H1 (cell line): Measurements from ENCODE around the gene SBNO1. TPM values are rescaled to one million over a fixed set of nuclear protein-coding genes. Genes with fewer than 3 reads are reported as not detected.
"Not testable (repeated sequence)": the region's sequence is repeated elsewhere in the genome, so short reads cannot be mapped to it uniquely, and the experiment has no call there.

Experiments
- CTCF ChIA-PET: fragments of 300-600 bp; sonication (Branson Sonifier 250); formaldehyde crosslinking; loops from one replicate; lab custom pipeline; 2021; ENCODE audit not compliant: partially characterized antibody; lab: Charles Lee
- POLR2A ChIA-PET: fragments of 300-600 bp; sonication (Branson Sonifier 250); formaldehyde crosslinking; loops from one replicate; lab custom pipeline; 2021; ENCODE audit warnings: inconsistent platforms; ENCODE audit not compliant: partially characterized antibody; lab: Charles Lee
- DNase-seq, 2 experiments: peaks; one replicate each; pipeline versions ENCODE4 v3.0.0 to v3.0.0-alpha.2; 2010 to 2022; ENCODE audit warnings: low spot score in 2 of 2, low read depth in 1 of 2, mixed read lengths in 1 of 2
- FAIRE-seq: peaks from 2 replicates; lab custom pipeline; 2011; peaks lifted over from hg19 to GRCh38; lab: Jason Lieb, UNC
- H2AFZ ChIP-seq: 2 replicates; pipeline ENCODE4 v1.8.1; 2012; ENCODE audit warnings: low read length, inconsistent platforms
- H2AK5ac ChIP-seq: 2 replicates; pipeline ENCODE4 v1.6.1; 2013; ENCODE audit warnings: low read depth, low read length
- H2BK120ac ChIP-seq: replicated peaks from 2 replicates; pipeline ENCODE3; 2013; ENCODE audit warnings: low read depth, low read length, inconsistent platforms
- H2BK12ac ChIP-seq: 2 replicates; pipeline ENCODE4 v1.6.1; 2013; ENCODE audit warnings: low read depth, low read length
- H2BK15ac ChIP-seq: 2 replicates; pipeline ENCODE4 v1.6.1; 2013; ENCODE audit warnings: low read length
- H2BK20ac ChIP-seq: 2 replicates; pipeline ENCODE4 v1.6.1; 2013; ENCODE audit warnings: low read length
- H2BK5ac ChIP-seq: 2 replicates; pipeline ENCODE4 v1.6.1; 2013; ENCODE audit warnings: low read depth, low read length
- H3K14ac ChIP-seq: 2 replicates; pipeline ENCODE4 v1.6.1; 2013; ENCODE audit warnings: inconsistent platforms; ENCODE audit not compliant: insufficient read length
- H3K18ac ChIP-seq: 2 replicates; pipeline ENCODE4 v1.6.1; 2013; ENCODE audit warnings: low read length; ENCODE audit errors: extremely low read depth
- H3K23ac ChIP-seq: 2 replicates; pipeline ENCODE4 v1.6.1; 2013; ENCODE audit warnings: inconsistent platforms; ENCODE audit not compliant: insufficient read length
- H3K23me2 ChIP-seq: 2 replicates; pipeline ENCODE4 v1.6.1; 2013; ENCODE audit warnings: low read depth, low read length
- H3K27ac ChIP-seq: 2 replicates; pipeline ENCODE4 v1.6.1; 2011; ENCODE audit warnings: low read depth, low read length, inconsistent platforms
- H3K27me3 ChIP-seq, 4 experiments: replicated peaks in 1 of 4; 1 replicate in 1 of 4; 2 replicates in 3 of 4; pipeline versions ENCODE4 v1.6.1 to v1.8.1; 2011 to 2013; ENCODE audit warnings: low read length in 3 of 4, mild to moderate bottlenecking in 3 of 4, inconsistent platforms in 2 of 4, mixed read lengths in 2 of 4, moderate library complexity in 1 of 4; ENCODE audit not compliant: control insufficient read depth in 3 of 4, insufficient read depth in 3 of 4; ENCODE audit errors: extremely low read depth in 1 of 4
- H3K36me3 ChIP-seq, 4 experiments: 2 replicates each; pipeline versions ENCODE4 v1.6.1 to v1.8.1; 2011 to 2013; ENCODE audit warnings: mild to moderate bottlenecking in 4 of 4, low read length in 3 of 4, moderate library complexity in 2 of 4, control low read depth in 1 of 4, inconsistent platforms in 1 of 4; ENCODE audit not compliant: insufficient read depth in 4 of 4, control insufficient read depth in 2 of 4
- H3K4ac ChIP-seq: replicated peaks from 2 replicates; pipeline ENCODE3; 2013; ENCODE audit warnings: low read length, low read depth, mixed read lengths, inconsistent platforms; ENCODE audit not compliant: insufficient read length
- H3K4me1 ChIP-seq, 4 experiments: replicated peaks in 1 of 4; 1 replicate in 1 of 4; 2 replicates in 3 of 4; pipeline versions ENCODE4 v1.6.1 to v1.8.1; 2011 to 2013; ENCODE audit warnings: low read length in 3 of 4, inconsistent platforms in 2 of 4, mixed read lengths in 1 of 4; ENCODE audit not compliant: insufficient read depth in 4 of 4, control insufficient read depth in 3 of 4
- H3K4me2 ChIP-seq, 2 experiments: 2 replicates each; pipeline versions ENCODE4 v1.6.1 to v1.8.1; 2011 to 2013; ENCODE audit warnings: low read depth in 2 of 2, low read length in 2 of 2, control low read depth in 1 of 2, inconsistent platforms in 1 of 2, mild to moderate bottlenecking in 1 of 2; ENCODE audit not compliant: insufficient read depth in 1 of 2
- H3K4me3 ChIP-seq, 4 experiments: fragments of 200-600, 300-600 bp in 1 of 4; sonication (generic), shearing (Covaris generic), sonication (Bioruptor Twin) in 1 of 4; 2 replicates each; pipeline versions ENCODE4 v1.5.1 to v1.8.1; 2011 to 2016; ENCODE audit warnings: low read length in 4 of 4, low read depth in 3 of 4, control low read depth in 2 of 4, inconsistent platforms in 2 of 4, mild to moderate bottlenecking in 2 of 4, mixed read lengths in 1 of 4, moderate library complexity in 1 of 4; ENCODE audit not compliant: insufficient read depth in 2 of 4; ENCODE audit errors: extremely low read depth in 1 of 4
- H3K56ac ChIP-seq: replicated peaks from 2 replicates; pipeline ENCODE3; 2013; ENCODE audit warnings: low read depth, mild to moderate bottlenecking, mixed read lengths, low read length, inconsistent platforms; ENCODE audit not compliant: insufficient read length
- H3K79me1 ChIP-seq: 2 replicates; pipeline ENCODE4 v1.6.1; 2013; ENCODE audit warnings: low read depth, low read length, control low read depth
- H3K79me2 ChIP-seq, 2 experiments: 2 replicates each; pipeline versions ENCODE4 v1.6.1 to v1.8.1; 2012 to 2013; ENCODE audit warnings: low read length in 2 of 2, mild to moderate bottlenecking in 2 of 2, inconsistent platforms in 1 of 2; ENCODE audit not compliant: insufficient read depth in 2 of 2, control insufficient read depth in 1 of 2
- H3K9ac ChIP-seq, 4 experiments: replicated peaks in 1 of 4; 1 replicate in 1 of 4; 2 replicates in 3 of 4; pipeline versions ENCODE4 v1.6.1 to v1.8.1; 2011 to 2013; ENCODE audit warnings: low read depth in 3 of 4, low read length in 3 of 4, control low read depth in 2 of 4, mild to moderate bottlenecking in 2 of 4, moderate library complexity in 2 of 4, inconsistent platforms in 1 of 4; ENCODE audit errors: extremely low read depth in 1 of 4
- H3K9me3 ChIP-seq, 2 experiments: 2 replicates each; pipeline versions ENCODE4 v1.6.1 to v1.8.1; 2012 to 2013; ENCODE audit warnings: mild to moderate bottlenecking in 2 of 2, moderate library complexity in 2 of 2, control low read depth in 1 of 2, inconsistent platforms in 1 of 2, low read depth in 1 of 2, low read length in 1 of 2, mixed read lengths in 1 of 2; ENCODE audit not compliant: insufficient read depth in 2 of 2
- H4K20me1 ChIP-seq, 2 experiments: replicated peaks in 1 of 2; 2 replicates each; pipeline versions ENCODE3 to v1.8.1; 2011 to 2013; ENCODE audit warnings: inconsistent platforms in 2 of 2, low read length in 2 of 2, mild to moderate bottlenecking in 1 of 2; ENCODE audit not compliant: insufficient read depth in 2 of 2, control insufficient read depth in 1 of 2
- H4K5ac ChIP-seq: 2 replicates; pipeline ENCODE4 v1.6.1; 2013; ENCODE audit warnings: low read length, low read depth, mixed read lengths, inconsistent platforms; ENCODE audit not compliant: insufficient read length
- H4K8ac ChIP-seq: 2 replicates; pipeline ENCODE4 v1.8.0; 2013; ENCODE audit warnings: mild to moderate bottlenecking, moderate library complexity, low read length, inconsistent platforms; ENCODE audit not compliant: insufficient read depth; ENCODE audit errors: extremely low read depth
- H4K91ac ChIP-seq: replicated peaks from 2 replicates; pipeline ENCODE3; 2013; ENCODE audit warnings: low read length, mixed read lengths, inconsistent platforms; ENCODE audit not compliant: insufficient read length
- CTBP2 ChIP-seq: IDR thresholded peaks from 2 replicates; pipeline ENCODE4 v1.7.0; 2011; ENCODE audit warnings: borderline replicate concordance, mild to moderate bottlenecking, moderate library complexity, mixed read lengths, low read length; ENCODE audit not compliant: insufficient read depth, insufficient read length
- PHF8 ChIP-seq: fragments of 200-600 bp; sonication (generic); conservative IDR thresholded peaks from 2 replicates; pipeline ENCODE4 v1.7.1; 2012; ENCODE audit warnings: low read depth, mild to moderate bottlenecking, inconsistent platforms, low read length, moderate library complexity
- RFX5 ChIP-seq: IDR thresholded peaks from 2 replicates; pipeline ENCODE4 v1.6.1; 2011; ENCODE audit warnings: low read depth, low read length, improper control_type of control experiment, borderline replicate concordance
- WGBS, 2 experiments: shearing (Covaris generic) in 1 of 2; methylation state at CpG; one replicate each; pipeline versions ENCODE4 v1.1.6 to v1.1.7; 2013 to 2015; ENCODE audit warnings: low lambda C conversion rate in 2 of 2, mixed read lengths in 2 of 2, inconsistent platforms in 1 of 2, low coverage in 1 of 2, missing lambda C conversion rate in 1 of 2; ENCODE audit not compliant: insufficient replicate concordance in 2 of 2, insufficient coverage in 1 of 2, insufficient read length in 1 of 2; ENCODE audit errors: extremely low coverage in 1 of 2, missing lambda C conversion rate in 1 of 2; 5-methylcytosine and 5-hydroxymethylcytosine counted together
- polyA plus RNA-seq, 7 experiments: library from polyadenylated mRNA; depleted of rRNA in 3 of 7; stranded (reverse) in 5 of 7; unstranded in 2 of 7; fragments of >200 nt in 5 of 7; fragments of 200-250 nt in 2 of 7; gene quantifications; 1 replicate in 5 of 7; 2 replicates in 1 of 7; 4 replicates in 1 of 7; pipeline versions ENCODE4 v1.2.1 to v1.2.3, GENCODE V29; 2011 to 2013; ENCODE audit warnings: missing spikeins in 2 of 7, mixed read lengths in 2 of 7
- total RNA-seq: library from RNA; stranded (reverse); fragmentation: NEBNext Ultra II Directional; extraction: Animal tissue kit (Norgen Biotek cat#: 25700); gene quantifications from 2 replicates; pipeline ENCODE4 v1.2.1, GENCODE V29; 2021
- TF ChIP-seq, protein P1 (sequence below): IDR thresholded peaks from 2 replicates; pipeline ENCODE4 v1.6.1; 2011; ENCODE audit warnings: low read depth, mild to moderate bottlenecking, low read length; ENCODE audit not compliant: insufficient read depth

The SBNO1 gene
- total and polyA plus RNA-seq, 2 of the 8 experiments (the other 6 are each of a cell fraction or from before 2014, with no cell fraction given) = 6.7 to 57.7 TPM

DNA sequence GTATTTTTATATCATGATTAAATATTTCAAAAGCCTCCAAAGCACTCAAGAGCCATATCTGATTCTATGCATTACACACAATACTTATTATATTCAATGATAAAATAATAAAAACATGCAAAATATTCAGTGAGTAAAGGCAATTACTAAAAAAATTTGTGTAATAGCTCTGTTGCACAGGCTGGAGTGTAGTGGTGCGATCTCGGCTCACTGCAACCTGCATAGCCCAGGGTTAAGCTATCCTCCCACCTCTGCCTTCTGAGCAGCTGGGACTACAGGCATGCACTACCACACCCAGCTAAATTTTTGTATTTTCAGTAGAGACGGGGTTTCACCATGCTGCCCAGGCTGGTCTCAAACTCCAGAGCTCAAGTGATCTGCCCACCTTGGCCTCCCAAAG lies 45.4 kb downstream of the SBNO1 start (continued):
- TF ChIP-seq, protein P1, sequence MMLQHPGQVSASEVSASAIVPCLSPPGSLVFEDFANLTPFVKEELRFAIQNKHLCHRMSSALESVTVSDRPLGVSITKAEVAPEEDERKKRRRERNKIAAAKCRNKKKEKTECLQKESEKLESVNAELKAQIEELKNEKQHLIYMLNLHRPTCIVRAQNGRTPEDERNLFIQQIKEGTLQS = no peak
- no peak for TF ChIP-seq RFX5
- TF ChIP-seq CTBP2 = no peak
- no peak for TF ChIP-seq PHF8

- H2BK12ac ChIP-seq, H4K91ac ChIP-seq, H4K8ac ChIP-seq, H3K4ac ChIP-seq, H2BK20ac ChIP-seq, FAIRE-seq, H3K4me3 ChIP-seq, H3K4me2 ChIP-seq, H3K27ac ChIP-seq, H3K56ac ChIP-seq, H2BK15ac ChIP-seq, H3K9ac ChIP-seq, H3K79me1 ChIP-seq, H3K4me1 ChIP-seq, H3K79me2 ChIP-seq, H3K14ac ChIP-seq, DNase-seq, H3K23ac ChIP-seq, H2BK5ac ChIP-seq, H2AFZ ChIP-seq, H2AK5ac ChIP-seq, H2BK120ac ChIP-seq, H4K20me1 ChIP-seq, H3K9me3 ChIP-seq, H3K27me3 ChIP-seq, H3K18ac ChIP-seq, H4K5ac ChIP-seq, H3K23me2 ChIP-seq: not testable (repeated sequence)
- POLR2A ChIA-PET = interaction anchor here (0.6 kb wide), 1 partner anchor 24 kb away, joined by 3 read pairs; no protein-coding TSS in a partner anchor
- CTCF ChIA-PET = interaction anchor here (0.7 kb wide), 2 partner anchors 34 to 819 kb away, joined by 3 read pairs; no protein-coding TSS in a partner anchor
- H3K36me3 ChIP-seq = peaks cover 25 to 81% (median 65%) of the 10 kb centered on the region in 4 experiments
- WGBS, 2 experiments = 96% methylated on average over 4 of the region's 4 CpGs; no CpG with 5 or more reads in 1 of the 2 experiments
Observed at GRCh38 chr12:123313046-123313445, 51.6 kb downstream of the SBNO1 start.
